Stimulated activated CD8-positive, alpha-beta memory T cell treated with anti-CD3 and anti-CD28 coated beads, Interleukin-7, amount 100 ng/mL, for 1 hour (primary cell): ENCODE data around the gene SELENOF.
A peak's percentile ranks its signal among the peaks of the same experiment; 100 is the strongest.
"Not testable (repeated sequence)": the region's sequence is repeated elsewhere in the genome, so short reads cannot be mapped to it uniquely, and the experiment has no call there.

Experiments used
- DNase-seq, 2 donors: peaks; one replicate each; pipeline ENCODE4 v3.0.0-alpha.2; 2020; ENCODE audit warnings: low read depth in 2 of 2

SELENOF gene

DNA sequence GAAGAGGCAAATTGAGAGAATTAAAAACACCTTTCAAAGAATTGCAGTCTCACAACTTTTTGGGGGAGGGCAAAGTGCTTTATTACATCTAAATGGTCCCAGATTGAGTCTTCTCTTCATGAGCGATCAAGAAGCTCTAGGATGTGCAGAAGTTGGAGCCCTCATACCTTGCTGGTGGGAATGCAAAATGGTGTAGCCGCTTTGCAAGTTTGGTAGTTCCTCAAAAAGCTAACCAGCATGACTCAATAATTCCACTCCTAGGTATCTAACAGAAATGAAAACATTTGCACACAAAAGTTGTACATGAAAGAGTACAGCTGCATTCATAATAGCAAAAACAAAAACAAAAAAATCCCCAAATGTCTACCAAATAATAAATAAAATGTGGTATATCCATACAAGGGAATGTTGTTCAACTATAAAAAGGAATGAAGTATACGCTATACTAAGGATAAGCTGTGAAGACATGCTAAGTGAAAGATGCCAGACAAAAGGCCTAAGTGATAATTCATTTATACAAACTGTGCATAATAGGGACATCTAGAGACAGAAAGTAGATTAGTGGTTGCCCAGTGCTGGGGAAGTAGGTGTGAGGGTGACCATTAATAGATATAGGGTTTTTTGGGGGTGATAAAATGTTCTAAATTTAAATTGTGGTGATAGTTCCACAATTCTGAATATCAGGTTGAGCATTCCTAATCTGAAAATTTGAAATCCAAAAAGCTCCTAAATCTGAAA lies 55.2 kb downstream of the SELENOF start:
- no peak for DNase-seq

DNA sequence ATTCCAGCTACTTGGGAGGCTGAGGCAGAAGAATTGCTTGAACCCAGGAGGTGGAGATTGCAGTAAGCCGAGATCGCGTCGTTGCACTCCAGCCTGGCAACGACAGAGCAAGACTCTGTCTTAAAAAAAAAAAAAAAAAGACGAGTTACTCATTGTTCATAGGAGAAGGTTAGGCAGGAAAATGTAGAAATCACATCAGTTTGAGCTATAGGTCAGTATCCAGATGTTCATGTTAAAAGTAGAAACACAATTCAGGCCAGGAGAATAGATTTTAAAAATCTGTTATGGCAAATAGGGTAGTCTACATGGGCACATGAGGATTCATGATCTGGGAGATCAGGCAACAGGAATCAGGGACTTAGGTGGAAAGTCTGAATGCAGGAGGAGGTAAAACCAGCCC lies 57.7 kb downstream of the SELENOF start:
- DNase-seq = no peak

DNA sequence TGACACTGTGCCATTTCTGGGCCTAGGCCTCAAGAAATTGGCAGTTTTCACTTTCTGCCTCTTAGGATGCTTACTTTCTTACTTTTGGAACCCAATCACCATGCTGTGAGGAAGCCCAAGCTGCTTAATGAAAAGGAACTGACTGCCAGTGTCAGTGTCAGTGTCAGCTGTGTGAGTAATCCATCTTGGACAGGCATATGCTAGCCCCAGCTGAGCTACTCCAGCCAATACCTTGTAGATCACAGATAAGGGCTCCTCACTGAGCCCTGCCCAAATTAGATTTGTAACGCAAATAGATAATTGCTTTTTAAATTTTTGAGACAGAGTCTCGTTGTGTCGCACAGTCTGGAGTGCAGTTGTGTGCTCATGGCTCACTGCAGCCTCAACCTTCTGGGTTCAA lies 59.6 kb downstream of the SELENOF start:
- no peak for DNase-seq

DNA sequence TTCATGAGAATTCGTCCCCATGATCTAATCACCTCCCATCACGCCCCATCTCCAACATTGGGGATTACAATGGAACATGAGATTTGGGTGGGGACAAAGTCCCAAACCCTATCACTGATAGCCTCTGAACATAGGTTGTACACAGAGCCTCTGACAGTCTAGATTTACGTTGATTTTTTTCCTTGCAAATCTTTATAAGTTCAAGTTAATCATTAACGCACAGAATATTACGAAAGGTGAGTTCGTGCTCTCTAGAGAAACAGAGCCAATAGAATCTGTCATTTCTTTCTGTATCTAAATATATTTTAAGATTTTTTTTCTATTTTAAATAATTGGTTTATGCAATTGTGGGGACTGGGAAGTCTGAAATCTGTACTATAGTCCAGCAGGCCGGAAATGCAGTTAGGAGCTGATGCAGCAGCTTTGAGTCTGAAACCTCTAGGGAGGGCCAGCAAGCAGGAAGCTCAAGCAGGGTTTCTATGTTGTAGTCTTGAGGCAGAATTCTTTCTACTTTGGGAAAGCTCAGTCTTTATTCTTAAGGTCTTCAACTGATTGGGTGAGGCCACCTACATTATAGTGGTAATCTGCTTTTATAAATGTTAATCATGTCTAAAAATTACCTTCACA lies 61.0 kb downstream of the SELENOF start:
- DNase-seq = no peak

DNA sequence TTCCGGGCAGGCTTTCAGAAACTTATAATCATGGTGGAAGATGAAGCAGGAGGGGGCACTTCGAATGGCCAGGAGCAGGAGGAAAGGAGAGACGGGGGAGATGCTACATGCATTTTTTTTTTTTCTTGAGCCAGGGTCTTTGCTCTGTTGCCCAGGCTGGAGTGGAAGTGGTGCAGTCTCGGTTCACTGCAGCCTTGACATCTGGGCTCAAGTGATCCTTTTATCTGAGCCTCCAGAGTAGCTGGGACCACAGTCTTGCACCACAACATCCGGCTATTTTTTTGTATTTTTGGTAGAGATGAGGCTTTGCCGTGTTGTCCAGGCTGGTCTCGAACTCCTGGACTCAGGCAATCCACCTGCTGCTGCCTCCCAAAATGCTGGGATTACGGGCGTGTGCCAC lies 61.6 kb downstream of the SELENOF start:
- DNase-seq = no peak

DNA sequence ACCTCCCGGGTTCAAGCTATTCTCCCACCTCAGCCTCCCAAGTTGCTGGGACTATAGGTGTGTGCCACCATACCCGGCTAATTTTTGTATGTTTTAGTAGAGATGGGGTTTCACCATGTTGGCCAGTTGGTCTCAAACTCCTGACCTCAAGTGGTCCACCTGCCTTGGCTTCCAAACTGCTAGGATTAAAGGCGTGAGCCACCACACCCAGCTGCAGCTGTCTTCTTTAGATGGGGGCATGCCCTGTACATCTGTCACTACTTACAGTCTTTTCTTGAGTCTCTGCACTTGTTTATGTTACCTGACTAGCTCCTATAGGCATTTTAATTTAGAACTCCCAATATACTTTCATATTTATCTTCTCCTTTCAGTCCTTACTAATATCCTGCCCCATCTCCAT lies 64.2 kb downstream of the SELENOF start:
- no peak for DNase-seq

DNA sequence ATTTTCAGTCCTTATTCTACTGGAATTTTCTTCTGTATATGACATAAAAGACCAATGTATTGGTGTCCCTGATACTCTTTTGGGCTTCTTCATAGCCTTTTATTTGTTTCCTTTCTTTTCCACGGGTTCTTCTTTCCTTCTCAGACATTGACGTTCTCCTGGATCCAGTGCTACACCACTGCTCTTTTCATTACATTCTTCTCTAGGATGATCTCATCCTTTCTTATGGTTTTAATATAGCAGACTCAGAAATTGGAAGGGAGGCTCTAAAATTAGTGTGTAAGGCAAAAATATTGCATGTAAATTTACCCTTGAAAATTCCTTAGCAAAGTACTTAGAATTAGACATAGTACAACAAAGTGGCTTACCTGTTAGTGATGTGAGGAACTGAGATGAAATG lies 65.3 kb downstream of the SELENOF start:
- no peak for DNase-seq

DNA sequence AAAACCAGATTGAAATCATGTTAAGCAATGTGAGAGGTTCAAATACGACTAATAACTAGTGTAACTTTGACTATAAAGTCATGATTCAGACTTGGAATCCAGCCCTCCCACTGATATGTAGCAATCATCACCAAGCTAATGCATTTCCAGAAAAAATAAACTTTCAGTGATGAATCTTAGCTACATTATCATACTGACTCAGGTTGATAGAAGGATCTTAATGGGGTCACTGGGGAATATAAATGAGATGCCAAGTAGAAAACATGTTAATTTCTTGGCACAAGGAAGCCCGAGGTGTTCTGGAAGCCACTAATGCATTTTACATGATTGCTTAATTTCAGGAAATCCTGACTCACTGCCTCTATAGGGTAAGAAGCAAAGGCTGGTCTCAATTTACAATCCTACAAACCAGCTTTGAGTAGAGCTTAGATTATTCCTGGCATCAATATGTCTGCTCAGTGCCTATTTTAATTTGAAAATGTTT lies 67.7 kb downstream of the SELENOF start:
- DNase-seq = no peak

DNA sequence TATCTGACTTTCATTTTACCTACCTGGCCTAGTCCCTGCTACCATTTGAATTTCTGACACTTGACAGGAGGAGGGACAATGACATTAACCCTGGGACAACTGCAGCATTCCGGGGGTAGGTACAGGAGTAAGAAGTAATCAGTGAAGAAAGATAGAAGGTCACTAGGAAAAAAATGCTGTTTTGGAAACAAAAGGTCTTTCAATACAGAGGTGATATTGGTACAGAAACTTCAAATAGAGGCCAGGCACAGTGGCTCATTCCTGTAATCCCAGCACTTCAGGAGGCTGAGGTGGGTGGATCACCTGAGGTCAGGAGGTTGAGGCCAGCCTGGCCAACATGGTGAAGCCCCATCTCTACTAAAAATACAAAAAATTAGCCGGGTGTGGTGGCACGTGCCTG lies 68.4 kb downstream of the SELENOF start:
- no peak for DNase-seq

DNA sequence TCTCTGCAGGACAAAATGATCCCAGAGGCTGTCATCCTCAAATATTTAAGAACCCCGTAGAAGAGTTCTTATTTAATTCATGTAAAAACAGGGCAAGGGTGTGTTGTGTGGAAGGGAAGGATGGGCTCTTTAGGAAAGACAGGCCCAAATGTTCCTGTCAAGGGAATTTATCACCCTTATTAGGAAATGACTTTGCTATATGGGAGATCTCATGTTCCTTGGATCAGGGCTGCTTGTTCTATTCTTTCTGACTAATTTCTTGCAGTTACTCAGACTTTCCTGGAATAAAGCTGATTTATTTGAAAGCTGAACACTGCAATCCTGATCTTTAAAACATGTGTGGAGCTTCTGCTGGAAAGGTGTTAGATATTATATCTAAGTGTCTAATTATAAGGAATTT lies 72.8 kb downstream of the SELENOF start:
- no peak for DNase-seq

DNA sequence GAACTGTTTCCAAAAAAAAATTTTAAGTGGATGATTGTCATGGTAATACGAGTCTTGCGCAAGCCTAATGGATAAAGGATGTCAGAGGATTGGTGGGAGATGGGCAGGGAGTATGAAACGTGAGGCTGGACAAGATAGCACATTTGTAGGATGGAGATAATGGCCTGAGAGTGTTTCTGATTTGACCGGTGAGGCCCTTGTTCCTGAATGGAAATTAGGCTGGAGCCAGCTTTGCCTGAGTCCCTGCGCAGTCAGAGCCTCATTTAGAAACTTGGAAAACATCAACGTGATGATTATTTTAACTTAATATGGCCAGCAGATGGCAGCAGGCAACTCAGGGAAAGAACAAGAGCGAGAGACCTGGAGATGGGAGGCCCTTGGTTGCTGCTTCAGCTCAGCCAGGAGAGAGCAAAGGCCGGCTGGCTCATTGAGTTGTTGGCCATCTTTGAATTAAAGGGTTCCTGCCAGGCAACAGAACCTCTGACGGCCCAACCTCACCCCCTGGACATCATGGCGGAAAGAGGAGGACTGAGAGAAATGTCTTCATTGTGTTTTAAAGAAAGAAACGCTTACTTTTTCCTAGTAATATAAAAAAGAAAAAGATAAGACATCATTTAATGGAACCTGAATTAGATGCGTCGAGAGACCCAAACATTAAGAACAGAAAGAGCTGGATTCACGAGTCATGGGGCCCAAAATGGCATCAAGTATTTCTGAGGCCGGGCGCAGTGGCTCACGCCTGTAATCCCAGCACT lies 80.3 kb downstream of the SELENOF start:
- DNase-seq = peak in 1 of 2 donors; percentile 14

DNA sequence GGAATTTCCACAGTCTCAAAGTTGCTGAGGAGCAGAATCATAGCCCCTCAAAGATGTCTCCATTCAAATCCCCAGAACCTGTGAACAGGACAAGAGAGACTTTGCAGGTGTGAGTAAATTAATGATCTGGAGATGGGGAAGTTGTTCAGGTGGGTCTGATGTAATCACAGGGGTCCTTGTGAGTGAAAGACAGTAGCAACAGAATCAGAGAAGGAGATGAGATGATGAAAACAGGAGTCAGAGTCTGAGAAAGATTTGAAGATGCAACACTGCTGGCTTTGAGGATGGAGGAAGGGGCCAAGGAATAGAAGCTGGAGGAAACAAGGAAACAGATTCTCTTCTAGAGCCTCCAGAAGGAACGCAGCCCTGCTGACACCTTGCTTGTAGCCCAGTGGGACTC lies 81.5 kb downstream of the SELENOF start:
- no peak for DNase-seq

DNA sequence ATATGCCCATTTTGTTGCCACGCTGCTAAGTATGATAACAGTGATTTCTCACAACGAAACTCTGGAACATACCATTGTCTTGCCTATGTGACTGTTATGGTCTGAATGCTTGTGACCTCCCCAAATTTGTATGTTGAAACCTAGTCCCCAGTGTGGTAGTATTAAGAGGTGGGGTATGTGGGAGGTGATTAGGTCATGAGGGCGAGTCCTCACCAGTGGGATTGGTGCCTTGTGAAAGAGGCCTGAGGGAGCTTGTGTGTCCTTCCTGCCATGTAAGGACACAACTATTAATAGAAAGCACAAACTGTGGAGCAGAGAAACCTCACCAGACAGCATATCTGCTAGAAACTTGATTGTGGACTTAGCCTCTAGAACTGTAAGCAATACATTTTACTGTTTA lies 84.6 kb downstream of the SELENOF start:
- DNase-seq = no peak

DNA sequence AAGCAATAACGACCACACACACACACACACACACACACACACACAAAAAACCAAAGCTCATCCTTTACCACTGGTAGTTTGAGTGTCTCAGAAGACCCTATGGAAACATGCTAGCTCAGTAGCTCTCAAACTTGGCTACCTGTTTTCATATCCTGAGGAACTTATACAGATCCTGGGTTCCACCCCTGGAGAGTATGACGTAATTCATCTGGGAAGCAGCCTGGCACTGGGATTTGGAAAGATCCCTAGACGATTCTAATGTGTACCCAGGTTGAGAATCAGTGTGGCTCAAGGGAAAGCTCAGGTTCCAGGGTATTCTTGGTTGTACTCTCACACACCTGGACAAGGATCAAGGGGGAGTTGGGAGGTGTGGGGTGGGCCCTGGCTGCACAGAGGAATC lies 85.9 kb downstream of the SELENOF start:
- no peak for DNase-seq

DNA sequence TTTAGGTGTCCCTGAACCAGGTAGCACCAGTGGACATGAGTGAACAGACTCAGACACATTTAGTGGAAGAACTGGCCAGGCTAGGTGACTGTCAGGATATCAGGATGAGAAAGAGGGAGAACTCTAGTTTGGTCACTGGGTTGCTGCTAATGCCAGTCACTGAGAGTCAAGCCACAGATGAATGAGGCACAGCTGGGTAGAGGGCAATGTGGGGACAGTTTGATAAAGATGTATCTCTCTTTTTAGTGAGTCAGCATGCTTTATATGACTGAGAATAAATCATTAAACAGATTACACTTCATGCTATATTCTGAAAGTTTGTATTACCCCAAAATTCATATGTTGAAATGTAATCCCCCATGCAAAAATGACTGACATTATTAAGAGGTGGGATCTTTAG lies 87.1 kb downstream of the SELENOF start:
- no peak for DNase-seq

DNA sequence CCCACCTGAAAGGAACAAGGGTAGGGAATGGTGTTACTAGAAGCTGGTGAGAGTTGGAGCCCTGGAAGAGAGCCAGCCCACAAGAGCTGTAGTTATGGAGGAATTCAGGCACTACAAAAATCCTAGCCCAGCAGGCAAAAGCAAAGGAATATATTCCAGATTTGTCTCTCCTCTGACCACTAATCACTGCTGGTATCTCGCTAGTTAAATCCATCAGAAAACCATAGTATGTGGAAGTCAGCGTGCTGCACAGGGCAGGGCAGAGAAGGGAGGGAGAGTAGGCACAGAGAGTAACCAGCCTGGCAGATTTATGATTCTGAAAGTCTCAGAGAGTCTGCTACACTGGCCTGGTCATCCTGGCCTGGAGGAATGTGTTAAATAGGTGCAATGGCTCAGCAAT lies 88.6 kb downstream of the SELENOF start:
- DNase-seq = no peak

DNA sequence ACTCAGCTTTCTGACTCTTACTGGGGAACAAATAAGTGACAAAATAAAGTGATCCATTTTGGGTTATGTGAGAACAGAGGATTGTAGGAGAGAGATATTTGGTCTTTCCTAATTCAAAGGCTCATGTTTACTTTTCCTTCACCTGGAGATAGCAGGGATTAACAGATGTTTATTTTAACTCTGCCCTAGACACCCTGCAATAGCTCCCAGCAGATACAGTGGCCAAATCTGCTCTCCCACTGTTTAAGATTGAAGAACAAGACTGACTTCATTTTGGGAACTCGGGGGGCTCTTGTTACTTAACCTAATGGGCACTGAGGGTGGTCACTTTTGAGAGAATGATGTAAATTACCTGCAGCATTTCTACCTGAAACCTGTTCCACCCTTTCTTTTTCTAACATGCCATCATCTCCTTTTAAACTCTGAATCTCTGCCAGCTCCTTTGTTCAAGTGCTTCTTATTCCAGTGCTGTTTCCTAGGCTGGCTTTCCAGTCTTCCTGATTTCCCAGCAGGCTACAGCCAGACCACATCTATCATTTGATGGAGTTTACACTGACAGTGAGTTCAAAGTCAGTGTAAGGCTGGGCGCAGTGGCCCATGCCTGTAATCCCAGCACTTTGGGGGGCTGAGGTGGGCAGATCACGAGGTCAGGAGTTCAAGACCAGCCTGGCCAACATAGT lies 90.0 kb downstream of the SELENOF start:
- DNase-seq = no peak

DNA sequence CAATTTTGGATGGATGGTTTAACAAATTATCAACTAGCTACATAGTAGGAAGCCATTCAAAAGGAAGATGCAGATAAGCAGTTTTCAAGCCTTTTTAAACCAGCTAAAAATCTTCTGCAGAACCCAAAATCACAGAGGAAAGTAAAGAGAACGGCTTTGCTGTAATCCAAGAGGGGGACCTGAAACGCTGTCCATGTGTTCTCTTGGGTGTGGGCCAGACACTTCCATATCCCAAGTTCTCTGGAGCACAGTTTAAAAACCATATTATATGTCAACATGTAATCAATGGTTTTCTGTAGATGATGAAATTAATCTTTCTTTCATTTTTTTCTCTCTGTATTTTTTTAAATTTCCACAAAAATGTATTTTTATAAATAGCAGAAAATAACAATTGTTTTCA lies 90.5 kb downstream of the SELENOF start:
- no peak for DNase-seq

DNA sequence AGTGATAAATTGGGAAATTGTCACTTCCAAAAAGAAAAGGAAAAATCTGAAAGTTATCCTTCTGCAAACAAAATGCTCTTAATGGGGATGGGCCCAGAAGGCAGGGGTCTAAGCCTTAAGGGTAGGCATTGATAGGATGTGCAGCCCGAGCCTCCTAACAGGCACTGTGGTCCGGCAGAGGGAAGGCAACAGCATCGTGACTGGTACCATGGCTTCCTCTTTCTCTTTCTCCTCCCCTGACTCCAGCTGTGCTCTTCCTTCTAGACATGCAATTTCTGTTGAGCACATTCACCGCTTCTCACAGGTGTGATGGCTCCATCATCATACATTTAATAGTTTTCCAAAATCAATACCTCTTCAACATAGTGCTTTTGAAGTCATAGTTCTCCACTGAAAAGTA lies 91.5 kb downstream of the SELENOF start:
- DNase-seq = no peak

DNA sequence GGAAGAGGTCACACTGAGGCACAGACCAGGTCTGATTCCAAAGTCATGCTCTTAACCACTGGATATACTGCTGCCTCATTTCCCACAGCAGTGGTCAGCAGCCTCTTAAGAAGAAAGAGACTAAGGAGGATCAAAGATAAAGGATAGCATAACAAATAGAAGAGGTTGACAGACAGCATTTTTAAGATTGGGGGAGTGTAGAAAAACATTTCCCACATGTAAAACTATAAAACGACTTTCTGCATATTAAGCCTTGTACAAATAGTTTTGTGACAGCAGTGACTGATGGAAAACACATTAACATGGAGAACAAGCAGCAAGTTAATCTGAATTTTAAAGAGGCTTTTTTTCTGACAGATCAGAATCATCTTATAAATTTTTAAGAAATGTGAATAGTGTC lies 92.0 kb downstream of the SELENOF start:
- no peak for DNase-seq

DNA sequence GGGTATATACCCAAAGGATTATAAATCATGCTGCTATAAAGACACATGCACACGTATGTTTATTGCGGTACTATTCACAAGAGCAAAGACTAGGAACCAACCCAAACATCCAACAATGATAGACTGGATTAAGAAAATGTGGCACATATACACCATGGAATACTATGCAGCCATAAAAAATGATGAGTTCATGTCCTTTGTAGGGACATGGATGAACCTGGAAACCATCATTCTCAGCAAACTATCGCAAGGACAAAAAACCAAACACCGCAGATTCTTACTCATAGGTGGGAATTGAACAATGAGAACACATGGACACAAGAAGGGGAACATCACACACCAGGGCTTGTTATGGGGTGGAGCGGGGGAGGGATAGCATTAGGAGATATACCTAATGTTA lies 94.0 kb downstream of the SELENOF start:
- not testable (repeated sequence) for DNase-seq

DNA sequence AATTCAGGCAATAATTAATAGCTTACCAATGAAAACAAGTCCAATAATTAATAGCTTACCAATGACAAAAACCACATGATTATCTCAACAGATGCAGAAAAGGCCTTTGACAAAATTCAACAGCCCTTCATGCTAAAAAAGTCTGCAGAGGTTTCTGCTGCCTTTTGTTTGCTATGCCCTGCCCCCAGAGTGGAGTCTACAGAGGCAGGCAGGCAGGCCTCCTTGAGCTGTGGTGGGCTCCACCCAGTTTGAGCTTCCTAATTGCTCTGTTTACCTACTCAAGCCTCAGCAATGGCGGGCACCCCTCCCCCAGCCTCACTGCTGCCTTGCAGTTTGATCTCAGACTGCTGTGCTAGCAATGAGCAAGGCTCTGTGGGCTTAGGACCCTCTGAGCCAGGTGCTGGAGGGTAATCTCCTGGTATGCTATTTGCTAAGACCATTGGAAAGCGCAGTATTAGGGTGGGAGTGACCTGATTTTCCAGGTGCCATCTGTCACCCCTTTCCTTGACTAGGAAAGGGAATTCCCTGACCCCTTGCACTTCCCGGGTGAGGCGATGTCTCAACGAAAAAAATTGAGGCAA lies 96.6 kb downstream of the SELENOF start:
- DNase-seq = not testable (repeated sequence)
